Right lobe of liver (tissue), 6 donors: ENCODE results near the gene MRPL41. TPM values are rescaled to one million over a fixed set of nuclear protein-coding genes. Genes with fewer than 3 reads are reported as not detected.

ENCODE experiments used
- ATAC-seq, 4 donors: fragments of 200-7000 bp; cut with Tn5 transposase; one replicate each; pipeline ENCODE4 v1.9.1; 2020; ENCODE audit warnings: mild to moderate bottlenecking in 4 of 4, moderate library complexity in 4 of 4
- DNase-seq, 3 donors: peaks; one replicate each; pipeline ENCODE4 v3.0.0-alpha.2; 2020
- H3K27ac ChIP-seq, 3 donors: fragments of 200-600 bp; one replicate each; pipeline ENCODE4 v1.8.0; 2022
- H3K27me3 ChIP-seq, 2 donors: fragments of 200-600 bp; one replicate each; pipeline ENCODE4 v1.8.0; 2022
- H3K36me3 ChIP-seq, 4 donors: fragments of 200-600 bp; sonication (generic) in 1 of 4; one replicate each; pipeline versions ENCODE4 v1.5.1 to v1.8.0; 2017 to 2022; ENCODE audit warnings: control low read depth in 1 of 4
- H3K4me1 ChIP-seq, 4 donors: fragments of 200-600 bp; sonication (generic) in 1 of 4; one replicate each; pipeline versions ENCODE4 v1.5.1 to v1.8.0; 2017 to 2022; ENCODE audit warnings: control low read depth in 1 of 4
- H3K4me3 ChIP-seq, 3 donors: fragments of 200-600 bp; one replicate each; pipeline ENCODE4 v1.8.0; 2022
- H3K9me3 ChIP-seq, 4 donors: fragments of 200-600 bp; sonication (generic) in 1 of 4; one replicate each; pipeline versions ENCODE4 v1.5.1 to v1.8.0; 2017 to 2022; ENCODE audit warnings: control low read depth in 1 of 4
- POLR2A ChIP-seq: fragments of 450-650 bp; IDR thresholded peaks from one replicate; pipeline ENCODE4 v1.6.1; 2017; ENCODE audit warnings: antibody characterized with exemption, mild to moderate bottlenecking
- WGBS: methylation state at CpG from one replicate; pipeline ENCODE4 v1.1.6; 2018; ENCODE audit warnings: low coverage, low lambda C conversion rate; ENCODE audit not compliant: insufficient coverage; ENCODE audit errors: missing lambda C conversion rate; 5-methylcytosine and 5-hydroxymethylcytosine counted together
- intact Hi-C, 2 donors: fragments of 100-400 bp; cut with DNase I; formaldehyde crosslinking; loops; one replicate each; pipeline versions ENCODE4 v1.11.2 to v1.14.1; 2022
- total RNA-seq, 6 experiments: library from RNA; depleted of rRNA in 2 of 6; stranded (reverse); fragments of >200 nt in 2 of 6; fragmentation: NEBNext Ultra II Directional in 3 of 6; extraction: Animal tissue kit (Norgen Biotek cat#: 25700) in 3 of 6; gene quantifications; one replicate each; pipeline versions ENCODE4 v1.1.0 to v1.2.4, GENCODE V29; 2016 to 2023
- TF ChIP-seq, protein P1 (sequence below), 4 donors: fragments of 200-600 bp in 3 of 4; fragments of 450-650 bp in 1 of 4; IDR thresholded peaks; one replicate each; pipeline versions ENCODE4 v1.5.1 to v1.8.0; 2016 to 2022; ENCODE audit warnings: antibody characterized with exemption in 4 of 4, mild to moderate bottlenecking in 2 of 4
- donor health status: DM: no; HTN: yes; CAD: no.
- donor health status: DM: no; HTN: no; CAD: no.
- donor health status: DM: no; HTN: no; CAD: no.
- donor health status: DM: no; HTN: yes; CAD: no.
- donor health status: DM: no; HTN: yes; CAD: no.

The MRPL41 gene
- total RNA-seq, 6 experiments from 2014 or later = 43.4 to 97.8 (median 74.0) TPM

GRCh38 chr9:137580209-137580953 is 28.7 kb downstream of the MRPL41 start:
- no CpG with 5 or more reads among the region's 23 CpGs for WGBS

DNA sequence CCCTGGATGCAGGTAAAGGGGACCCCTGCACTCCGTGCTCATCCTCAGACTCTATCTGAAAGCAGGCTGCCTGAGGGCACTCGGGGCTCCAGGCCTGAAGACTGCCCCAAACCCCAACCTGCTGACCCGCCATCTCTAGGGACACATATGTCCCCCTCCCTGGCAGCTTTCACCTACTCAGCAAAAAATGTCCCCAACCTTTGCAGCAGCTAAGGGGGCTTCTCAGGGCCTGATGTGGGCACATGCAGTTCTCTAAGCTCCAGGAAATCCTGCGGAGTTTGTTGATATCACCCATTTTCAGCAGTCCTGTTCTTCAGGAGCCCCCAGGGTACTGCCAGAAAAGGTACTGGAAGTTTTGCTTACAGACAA is 29.3 kb downstream of the MRPL41 start:
- no peak for TF ChIP-seq POLR2A
- TF ChIP-seq, protein P1, sequence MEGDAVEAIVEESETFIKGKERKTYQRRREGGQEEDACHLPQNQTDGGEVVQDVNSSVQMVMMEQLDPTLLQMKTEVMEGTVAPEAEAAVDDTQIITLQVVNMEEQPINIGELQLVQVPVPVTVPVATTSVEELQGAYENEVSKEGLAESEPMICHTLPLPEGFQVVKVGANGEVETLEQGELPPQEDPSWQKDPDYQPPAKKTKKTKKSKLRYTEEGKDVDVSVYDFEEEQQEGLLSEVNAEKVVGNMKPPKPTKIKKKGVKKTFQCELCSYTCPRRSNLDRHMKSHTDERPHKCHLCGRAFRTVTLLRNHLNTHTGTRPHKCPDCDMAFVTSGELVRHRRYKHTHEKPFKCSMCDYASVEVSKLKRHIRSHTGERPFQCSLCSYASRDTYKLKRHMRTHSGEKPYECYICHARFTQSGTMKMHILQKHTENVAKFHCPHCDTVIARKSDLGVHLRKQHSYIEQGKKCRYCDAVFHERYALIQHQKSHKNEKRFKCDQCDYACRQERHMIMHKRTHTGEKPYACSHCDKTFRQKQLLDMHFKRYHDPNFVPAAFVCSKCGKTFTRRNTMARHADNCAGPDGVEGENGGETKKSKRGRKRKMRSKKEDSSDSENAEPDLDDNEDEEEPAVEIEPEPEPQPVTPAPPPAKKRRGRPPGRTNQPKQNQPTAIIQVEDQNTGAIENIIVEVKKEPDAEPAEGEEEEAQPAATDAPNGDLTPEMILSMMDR (IDR thresholded peaks at IDR 0.05) = no peak
- H3K4me3 ChIP-seq = no peak overlapping the region
- H3K36me3 ChIP-seq = peaks cover 0 to 5% (median 1%) of the 10 kb centered on the region in 4 donors
- DNase-seq (no peak), ATAC-seq (no peak)
- H3K4me1 ChIP-seq = peaks cover 0 to 28% (median 5%) of the 10 kb centered on the region in 4 donors
- intact Hi-C loops = no loop called here
- WGBS = 100% methylated on average over 1 of the region's 4 CpGs
- H3K27me3 ChIP-seq = no peaks in the 10 kb centered on the region
- H3K27ac ChIP-seq = no peak overlapping the region
- H3K9me3 ChIP-seq = no peaks in the 10 kb centered on the region

More at GRCh38 chr9:137580209-137580953, 28.7 kb downstream of the MRPL41 start:
- Histone ChIP-seq H3K27me3 (no peaks in the 10 kb centered on the region), H3K27ac (no peak overlapping the region), H3K36me3 (peaks cover 0 to 11% (median 3%) of the 10 kb centered on the region in 4 donors), H3K4me3 (no peak overlapping the region), H3K4me1 (peaks cover 0 to 29% (median 5%) of the 10 kb centered on the region in 4 donors), H3K9me3 (no peaks in the 10 kb centered on the region)
- ATAC-seq = no peak
- no peak for DNase-seq
- no peak for TF ChIP-seq POLR2A
- TF ChIP-seq, protein P1 (IDR thresholded peaks at IDR 0.05) = no peak
- intact Hi-C loops = no loop called here

- no peak for ATAC-seq
- no peak overlapping the region for H3K4me3 ChIP-seq
- H3K27ac ChIP-seq = no peak overlapping the region
- intact Hi-C loops = no loop called here
- no peaks in the 10 kb centered on the region for H3K27me3 ChIP-seq
- H3K4me1 ChIP-seq = peaks cover 0 to 21% (median 5%) of the 10 kb centered on the region in 4 donors
- WGBS = 87% methylated on average over 10 of the region's 22 CpGs
- H3K9me3 ChIP-seq = no peaks in the 10 kb centered on the region
- peaks cover 0 to 7% (median under 1%) of the 10 kb centered on the region in 4 donors for H3K36me3 ChIP-seq
- no peak for DNase-seq
- TF ChIP-seq, protein P1 (IDR thresholded peaks at IDR 0.05) = no peak
- TF ChIP-seq POLR2A = no peak
Observed at GRCh38 chr9:137581361-137582285, 29.9 kb downstream of the MRPL41 start.

DNA sequence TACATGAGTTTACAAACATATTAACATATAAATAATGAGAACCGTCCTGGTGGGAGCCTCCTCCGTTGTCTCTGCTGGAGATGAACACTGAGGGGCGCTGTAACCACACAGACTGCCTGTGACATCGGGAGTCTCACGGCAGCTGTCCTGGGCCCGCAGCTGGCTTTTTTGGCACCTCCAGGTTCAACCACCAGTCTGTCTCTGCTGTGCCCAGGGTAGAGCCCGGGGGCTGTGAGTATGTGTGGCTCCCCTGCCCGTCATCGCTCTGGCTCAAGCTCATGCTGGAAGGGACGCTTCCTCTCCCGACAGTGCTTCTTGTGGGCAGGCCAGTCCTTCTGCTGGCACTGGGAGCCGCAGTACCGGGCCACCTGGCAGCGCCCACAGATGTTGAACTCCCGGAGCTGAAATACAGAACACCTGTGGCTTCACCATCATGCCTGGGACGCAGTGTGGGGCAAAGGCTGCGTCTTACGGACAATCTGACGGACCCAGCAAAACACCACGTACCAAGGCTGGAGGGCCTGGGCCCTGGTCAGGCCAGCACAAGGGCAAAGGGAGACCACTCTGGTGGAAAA is 30.7 kb downstream of the MRPL41 start:
- intact Hi-C loops = no loop called here
- DNase-seq = no peak
- TF ChIP-seq POLR2A = no peak
- TF ChIP-seq, protein P1 (IDR thresholded peaks at IDR 0.05) = peak; percentile 14 to 37 (median 28)
- Histone ChIP-seq H3K9me3 (no peaks in the 10 kb centered on the region), H3K27me3 (no peaks in the 10 kb centered on the region), H3K4me3 (no peak overlapping the region), H3K4me1 (peaks cover 0 to 15% (median 2%) of the 10 kb centered on the region in 4 donors), H3K27ac (no peak overlapping the region), H3K36me3 (peaks cover 0 to 14% (median under 1%) of the 10 kb centered on the region in 4 donors)
- WGBS = 42% methylated on average over 6 of the region's 20 CpGs
- no peak for ATAC-seq
